NCI-H2227 (cell line): ENCODE measurements around the gene FAM20C.

ENCODE experiments used
- DNase-seq: peaks from one replicate; lab custom pipeline; 2025; ENCODE audit not compliant: unreplicated experiment; lab: John Stamatoyannopoulos, UW

Gene FAM20C

DNA sequence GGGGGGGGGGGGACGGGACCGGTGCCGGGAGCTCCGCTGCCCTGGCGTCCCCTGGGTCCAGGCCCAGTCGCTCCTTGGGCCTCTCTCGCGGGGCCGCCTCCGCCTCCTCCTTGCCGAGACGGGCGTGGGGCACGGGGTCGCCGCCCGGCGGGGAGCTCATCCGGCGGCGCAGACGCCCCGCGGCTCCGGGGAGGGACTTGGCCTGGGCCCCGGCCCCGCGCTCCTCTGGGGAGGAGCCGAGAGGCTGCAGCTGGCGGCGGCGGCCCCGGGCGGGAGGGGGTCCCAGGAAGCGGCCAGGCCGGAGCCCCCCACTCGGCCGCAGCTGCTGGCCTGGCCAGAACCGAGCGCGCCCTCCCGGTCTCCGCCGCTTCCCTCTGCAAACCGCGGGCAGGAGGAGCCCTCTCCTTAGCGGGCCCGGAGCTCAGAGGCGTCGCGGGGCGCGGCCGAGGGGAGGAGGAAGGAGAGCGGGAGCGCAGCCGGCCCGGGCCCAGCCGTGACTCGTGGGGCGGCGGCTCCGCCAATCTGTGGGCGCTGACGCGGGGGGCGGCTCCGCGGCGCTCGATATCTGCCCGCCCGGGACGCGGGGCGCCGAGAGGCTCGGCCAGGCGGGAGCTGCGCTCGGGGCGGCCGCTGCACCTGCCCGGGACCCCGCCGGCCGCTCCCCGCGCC lies at the start of gene FAM20C:
TSS of gene FAM20C (plus strand) at position 591 of the 669 bp plus-strand sequence. CDS start 629 bp downstream, outside the sequence.
- DNase-seq, result peak; percentile 76

GRCh38 chr7:143145-143751 lies 49.1 kb upstream of the FAM20C start:
- DNase-seq, result no peak

DNA sequence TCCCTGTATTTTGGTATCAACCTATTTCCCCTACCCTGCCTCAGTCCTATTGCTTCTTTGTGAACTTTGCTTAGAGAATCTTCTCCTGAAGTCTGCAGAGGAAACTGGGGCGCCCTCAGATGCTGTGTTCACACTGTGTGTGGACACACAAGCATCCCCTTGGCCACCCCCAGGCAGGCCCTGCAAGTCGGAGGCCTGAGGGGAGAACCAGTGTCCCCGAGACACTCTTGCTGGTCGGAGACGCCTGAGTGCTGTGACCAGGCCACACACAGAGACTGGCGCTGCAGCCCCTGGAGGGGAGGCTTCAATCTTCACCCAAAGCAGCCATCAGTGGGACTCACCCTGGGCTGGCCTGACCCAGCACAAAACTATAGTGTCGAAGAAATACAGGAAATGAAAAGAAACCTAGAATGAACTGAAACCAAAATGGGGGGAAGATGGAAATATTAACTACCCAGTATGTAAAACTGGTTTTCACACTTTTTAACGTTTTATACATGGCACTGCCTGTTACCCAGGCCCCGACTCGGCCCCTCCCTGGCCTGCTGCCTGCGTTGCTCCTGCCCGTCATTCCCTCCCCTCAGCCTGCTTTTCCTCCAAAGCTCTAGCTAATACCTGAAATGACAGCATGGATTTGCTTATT lies 48.4 kb upstream of the FAM20C start:
- DNase-seq, result no peak

DNA sequence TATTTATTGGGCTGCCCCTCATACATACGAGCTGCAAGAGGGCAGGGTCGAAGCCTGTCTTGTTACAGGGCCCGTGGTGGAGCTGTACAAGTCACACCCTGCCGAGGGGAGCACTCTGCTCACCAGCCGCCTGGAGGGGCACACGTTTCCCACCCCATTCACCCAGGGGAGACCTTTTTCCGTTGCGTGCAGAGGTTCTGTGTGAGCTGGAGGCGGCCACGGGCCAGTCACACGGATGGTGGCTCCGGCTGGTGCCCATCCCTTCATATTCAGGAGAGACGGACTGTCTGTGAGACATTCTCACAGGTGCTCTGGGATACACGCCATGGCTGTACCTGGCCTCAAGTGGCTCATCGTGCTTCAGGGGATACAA lies 47.9 kb upstream of the FAM20C start:
- no peak for DNase-seq

GRCh38 chr7:145863-146262 lies 46.5 kb upstream of the FAM20C start:
- DNase-seq, result no peak

DNA sequence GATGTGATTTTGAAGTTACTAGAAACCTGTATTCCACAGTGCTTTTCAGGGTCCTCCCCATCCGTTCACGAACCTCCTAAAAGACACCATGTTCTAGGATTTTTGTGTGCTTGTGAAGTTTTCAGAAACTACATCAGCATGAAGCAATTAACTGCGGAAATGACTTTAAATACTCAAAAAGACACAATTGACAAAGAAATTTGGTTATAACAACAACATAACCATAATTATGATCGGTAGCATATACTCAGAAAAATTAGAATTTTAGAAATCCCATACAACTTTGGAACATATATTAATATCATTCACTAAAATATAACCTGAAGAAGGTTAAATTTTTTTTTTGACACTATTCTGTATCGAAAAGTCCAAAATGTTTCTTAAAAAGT lies 43.8 kb upstream of the FAM20C start:
- no peak for DNase-seq

GRCh38 chr7:148932-149790 lies 43.2 kb upstream of the FAM20C start:
- peak; percentile 99 for DNase-seq

- DNase-seq, result no peak
Measured at GRCh38 chr7:149791-150636, 42.4 kb upstream of the FAM20C start.

DNA sequence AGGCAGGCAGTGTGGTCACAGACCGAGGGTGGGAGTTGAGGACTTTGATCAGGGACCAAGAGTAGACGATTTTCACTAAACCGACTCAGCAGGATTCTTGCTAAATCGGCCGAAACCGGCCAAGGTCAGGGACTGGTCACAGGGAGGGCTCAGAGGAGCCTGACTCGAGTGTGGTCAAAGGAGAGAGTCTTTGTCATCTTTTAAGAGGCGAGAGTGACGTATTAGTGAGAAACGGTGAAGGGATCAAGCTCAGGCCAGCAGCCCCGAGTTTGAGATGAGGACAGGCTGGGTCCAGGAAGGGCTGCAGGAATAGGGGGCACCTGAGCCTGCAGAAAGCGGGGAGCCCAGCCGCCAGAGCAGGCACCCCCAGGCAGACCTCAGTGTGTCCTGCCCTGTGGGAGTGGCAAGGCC lies 41.6 kb upstream of the FAM20C start:
- no peak for DNase-seq

GRCh38 chr7:151346-152050 lies 40.9 kb upstream of the FAM20C start:
- DNase-seq, result no peak

- no peak for DNase-seq
Measured at GRCh38 chr7:152702-153391, 39.5 kb upstream of the FAM20C start.

- no peak for DNase-seq
Measured at GRCh38 chr7:153604-154003, 38.8 kb upstream of the FAM20C start.

GRCh38 chr7:154096-154799 lies 38.1 kb upstream of the FAM20C start:
- no peak for DNase-seq

DNA sequence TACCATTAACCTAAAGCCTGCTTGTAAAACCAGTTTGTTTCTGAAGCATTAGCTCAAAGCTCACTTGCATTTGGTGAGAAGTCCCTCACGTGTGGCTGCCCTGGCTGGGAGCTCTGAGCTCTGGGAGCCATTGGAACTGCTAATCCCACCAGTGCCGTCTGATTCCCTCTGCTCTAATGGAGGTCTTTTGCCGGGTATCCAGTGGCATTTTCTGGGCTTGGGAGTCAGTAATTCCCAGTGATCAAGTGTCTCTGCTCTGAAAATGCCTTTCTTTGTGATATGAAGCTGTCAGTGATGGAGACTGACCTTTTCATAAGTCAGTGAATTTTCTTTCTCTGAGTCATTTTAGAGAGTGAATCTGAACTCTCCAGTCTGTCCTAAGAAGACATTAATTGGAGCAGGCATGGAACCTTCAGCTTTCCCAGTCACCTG lies 36.9 kb upstream of the FAM20C start:
- DNase-seq, result no peak

- DNase-seq, result no peak
Measured at GRCh38 chr7:156111-157007, 36.0 kb upstream of the FAM20C start.

GRCh38 chr7:157008-157310 lies 35.4 kb upstream of the FAM20C start:
- DNase-seq, result no peak

- no peak for DNase-seq
Measured at GRCh38 chr7:157771-158625, 34.4 kb upstream of the FAM20C start.
